Stomach (tissue), 9 donors: ENCODE results near the gene TMEM43. TPM values are rescaled to one million over a fixed set of nuclear protein-coding genes. Genes with fewer than 3 reads are reported as not detected.

Source experiments
- DNase-seq, 2 donors: peaks; one replicate each; pipeline versions ENCODE4 v3.0.0 to v3.0.0-alpha.2; 2013 to 2019
- H3K27ac ChIP-seq, 5 donors: fragments of 200-600 bp in 4 of 5; sonication (generic) in 4 of 5; one replicate each; pipeline ENCODE4 v1.5.1; 2013 to 2019; ENCODE audit warnings: mild to moderate bottlenecking in 1 of 5, moderate library complexity in 1 of 5
- H3K27me3 ChIP-seq, 3 donors: fragments of 200-600 bp; sonication (generic); one replicate each; pipeline ENCODE4 v1.5.1; 2017 to 2019; ENCODE audit warnings: mixed run types in 1 of 3
- H3K36me3 ChIP-seq, 4 donors: fragments of 200-600 bp; sonication (generic); 1 replicate in 3 of 4; 2 replicates in 1 of 4; pipeline ENCODE4 v1.5.1; 2016 to 2019
- H3K4me1 ChIP-seq, 4 donors: fragments of 200-600 bp; sonication (generic); one replicate each; pipeline ENCODE4 v1.5.1; 2016 to 2019
- H3K4me3 ChIP-seq, 4 donors: fragments of 200-600 bp; sonication (generic) in 3 of 4; one replicate each; pipeline ENCODE4 v1.5.1; 2016 to 2019; ENCODE audit warnings: mild to moderate bottlenecking in 1 of 4
- H3K9me3 ChIP-seq, 4 donors: fragments of 200-600 bp; sonication (generic); one replicate each; pipeline ENCODE4 v1.5.1; 2016 to 2019
- EP300 ChIP-seq: sonication (generic); formaldehyde crosslinking; IDR thresholded peaks from one replicate; pipeline ENCODE4 v1.6.1; 2017; ENCODE audit warnings: antibody characterized with exemption
- POLR2A ChIP-seq, 4 donors: fragments of 450-650 bp; IDR thresholded peaks; one replicate each; pipeline ENCODE4 v1.6.1; 2016; ENCODE audit warnings: antibody characterized with exemption in 4 of 4, control low read depth in 2 of 4, mild to moderate bottlenecking in 1 of 4, moderate library complexity in 1 of 4
- POLR2AphosphoS5 ChIP-seq, 3 donors: sonication (generic); formaldehyde crosslinking; IDR thresholded peaks; one replicate each; pipeline ENCODE4 v1.6.1; 2016; ENCODE audit warnings: antibody characterized with exemption in 3 of 3
- WGBS, 5 donors: extraction: QIAGEN DNeasy Blood & Tissue Kit in 3 of 5; methylation state at CpG; one replicate each; pipeline versions ENCODE4 v1.1.5 to v1.1.7; 2013 to 2018; 5-methylcytosine and 5-hydroxymethylcytosine counted together
- intact Hi-C: fragments of 100-400 bp; cut with DNase I; formaldehyde crosslinking; loops from one replicate; pipeline ENCODE4 v1.15.1; 2023; ENCODE audit warnings: low total_unique reads
- polyA plus RNA-seq, 3 donors: library from polyadenylated mRNA; stranded (reverse); fragments of 200-250 nt; gene quantifications; one replicate each; pipeline ENCODE4 v1.2.3, GENCODE V29; 2013
- total RNA-seq, 5 donors: library from RNA; depleted of rRNA; stranded (reverse); fragments of >200 nt; gene quantifications; one replicate each; pipeline versions ENCODE4 v1.1.0 to v1.2.3, GENCODE V29; 2014 to 2016
- TF ChIP-seq, protein P1 (sequence below), 7 experiments: fragments of 450-650 bp in 4 of 7; fragments of 200-600 bp in 3 of 7; sonication (generic) in 3 of 7; IDR thresholded peaks; one replicate each; pipeline ENCODE4 v1.5.1; 2016 to 2019; ENCODE audit warnings: antibody characterized with exemption in 7 of 7, control low read depth in 2 of 7, mild to moderate bottlenecking in 1 of 7
- donor health status: healthy with polysubstance abuse.
- donor health status: Bipolar disorder and iron deficiency.
- donor health status: healthy.

Gene TMEM43
- total and polyA plus RNA-seq, 8 donors: 12.6 to 67.4 (median 37.3) TPM

DNA sequence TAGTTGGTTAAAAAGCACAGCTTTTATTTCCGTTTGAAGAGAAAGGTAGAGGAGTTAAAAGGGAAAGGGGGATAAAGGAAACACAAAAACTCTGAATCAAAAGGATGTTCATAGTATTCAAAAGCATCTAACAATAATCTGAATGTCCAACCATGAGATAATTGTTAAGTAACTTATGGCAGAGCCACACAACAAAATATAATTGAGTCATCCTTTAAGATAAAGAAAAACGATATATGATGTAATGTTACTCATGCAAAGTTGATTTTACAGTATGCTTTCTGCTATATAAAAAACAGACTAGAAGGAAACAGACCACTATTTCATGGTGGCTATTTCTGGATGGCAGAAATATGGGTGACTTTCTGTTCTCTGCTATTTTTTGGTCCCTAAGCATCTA is 49.6 kb downstream of the TMEM43 start:
- Histone ChIP-seq H3K4me1 (peaks cover 15 to 50% (median 38%) of the 10 kb centered on the region in 4 donors), H3K4me3 (no peak overlapping the region), H3K27me3 (no peaks in the 10 kb centered on the region), H3K27ac (no peak overlapping the region), H3K9me3 (no peaks in the 10 kb centered on the region), H3K36me3 (peaks cover 30 to 39% (median 36%) of the 10 kb centered on the region in 4 donors)
- WGBS, 5 donors: 65 to 82% (median 67%) methylated on average over 2 of the region's 2 CpGs
- no peak for TF ChIP-seq POLR2AphosphoS5 (IDR thresholded peaks at IDR 0.05)
- TF ChIP-seq EP300: no peak
- no peak for TF ChIP-seq POLR2A (IDR thresholded peaks at IDR 0.05)
- TF ChIP-seq, protein P1, sequence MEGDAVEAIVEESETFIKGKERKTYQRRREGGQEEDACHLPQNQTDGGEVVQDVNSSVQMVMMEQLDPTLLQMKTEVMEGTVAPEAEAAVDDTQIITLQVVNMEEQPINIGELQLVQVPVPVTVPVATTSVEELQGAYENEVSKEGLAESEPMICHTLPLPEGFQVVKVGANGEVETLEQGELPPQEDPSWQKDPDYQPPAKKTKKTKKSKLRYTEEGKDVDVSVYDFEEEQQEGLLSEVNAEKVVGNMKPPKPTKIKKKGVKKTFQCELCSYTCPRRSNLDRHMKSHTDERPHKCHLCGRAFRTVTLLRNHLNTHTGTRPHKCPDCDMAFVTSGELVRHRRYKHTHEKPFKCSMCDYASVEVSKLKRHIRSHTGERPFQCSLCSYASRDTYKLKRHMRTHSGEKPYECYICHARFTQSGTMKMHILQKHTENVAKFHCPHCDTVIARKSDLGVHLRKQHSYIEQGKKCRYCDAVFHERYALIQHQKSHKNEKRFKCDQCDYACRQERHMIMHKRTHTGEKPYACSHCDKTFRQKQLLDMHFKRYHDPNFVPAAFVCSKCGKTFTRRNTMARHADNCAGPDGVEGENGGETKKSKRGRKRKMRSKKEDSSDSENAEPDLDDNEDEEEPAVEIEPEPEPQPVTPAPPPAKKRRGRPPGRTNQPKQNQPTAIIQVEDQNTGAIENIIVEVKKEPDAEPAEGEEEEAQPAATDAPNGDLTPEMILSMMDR (IDR thresholded peaks at IDR 0.05): no peak
- no peak for DNase-seq
- intact Hi-C loops: loop anchor here (10.0 kb wide), 1 partner anchor 50 kb away; the partner anchor contains the start of genes CHCHD4 and TMEM43

DNA sequence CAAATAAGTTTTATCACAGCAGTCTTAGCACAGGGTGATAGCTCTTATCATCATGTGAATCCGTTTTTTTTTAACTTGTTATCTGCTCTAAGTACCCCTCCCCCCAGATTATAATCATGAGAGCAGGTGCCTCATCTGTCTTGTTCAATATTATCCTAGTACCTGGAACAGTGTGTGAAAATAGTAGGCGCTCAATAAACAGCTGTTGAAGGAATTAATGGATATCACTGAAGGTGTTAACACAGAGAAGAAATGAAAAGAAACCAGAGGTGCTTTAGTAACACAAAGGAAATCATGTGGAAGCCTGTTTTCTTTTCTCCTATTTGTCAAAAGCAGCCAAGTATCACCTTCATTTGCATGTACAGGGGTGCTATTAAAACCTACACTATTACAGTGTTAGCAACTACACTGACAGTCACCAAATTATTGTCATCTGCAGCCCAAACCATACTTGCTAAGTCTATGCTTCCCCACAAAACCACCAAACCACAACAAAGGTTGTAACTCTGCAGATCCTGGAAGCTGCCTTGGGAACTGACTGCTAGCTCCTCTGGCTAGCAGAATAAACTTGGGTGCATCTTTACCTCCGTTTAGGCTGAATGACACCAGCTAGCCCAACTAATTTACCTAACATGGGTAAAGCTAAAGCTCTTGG is 50.7 kb downstream of the TMEM43 start:
- no peak overlapping the region for H3K27ac ChIP-seq
- DNase-seq: peak in 1 of 2 donors; percentile 44
- WGBS, 5 donors: 55 to 65% (median 63%) methylated on average over 3 of the region's 3 CpGs
- intact Hi-C loops: loop anchor here (10.0 kb wide), 1 partner anchor 51 kb away; the partner anchor contains the start of genes CHCHD4 and TMEM43
- peaks cover 19 to 29% (median 26%) of the 10 kb centered on the region in 4 donors for H3K36me3 ChIP-seq
- TF ChIP-seq POLR2A (IDR thresholded peaks at IDR 0.05): no peak
- TF ChIP-seq, protein P1 (IDR thresholded peaks at IDR 0.05): no peak
- no peak for TF ChIP-seq EP300
- no peak for TF ChIP-seq POLR2AphosphoS5 (IDR thresholded peaks at IDR 0.05)
- H3K4me3 ChIP-seq: no peak overlapping the region
- H3K27me3 ChIP-seq: no peaks in the 10 kb centered on the region
- no peaks in the 10 kb centered on the region for H3K9me3 ChIP-seq
- H3K4me1 ChIP-seq: peaks cover 18 to 60% (median 44%) of the 10 kb centered on the region in 4 donors

DNA sequence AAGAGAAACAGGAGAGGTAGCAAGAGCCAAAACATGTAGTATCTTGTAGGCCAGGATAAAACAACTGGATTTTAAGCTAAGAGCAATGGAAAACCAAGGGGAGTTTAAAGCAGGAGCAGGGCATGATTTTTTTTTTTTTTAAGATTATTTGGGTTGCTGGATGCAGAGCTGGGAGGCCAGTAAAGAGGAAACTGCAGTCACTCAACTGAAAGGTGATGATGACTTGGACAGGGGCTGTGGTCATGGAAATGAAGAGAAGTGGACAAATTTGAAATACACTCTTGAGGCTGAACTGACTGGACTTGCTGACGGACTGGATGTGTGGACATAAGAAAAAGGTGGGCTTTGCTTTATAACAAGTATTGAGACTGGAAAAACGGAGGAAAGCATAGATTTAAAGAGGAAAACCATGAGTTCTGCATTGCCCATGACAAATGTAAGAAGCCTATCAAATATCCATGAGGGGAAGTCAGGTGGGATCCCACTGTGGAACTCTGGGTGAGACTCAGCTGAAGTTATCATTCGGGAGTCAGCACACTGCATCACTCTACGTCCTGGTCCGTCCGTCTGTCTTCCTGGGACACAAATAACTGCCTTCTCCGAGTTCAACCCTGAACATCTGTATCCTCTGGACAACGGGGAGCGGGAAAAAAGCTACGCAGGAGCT is 52.9 kb downstream of the TMEM43 start:
- intact Hi-C loops: loop anchor here (10.0 kb wide), 1 partner anchor 53 kb away; the partner anchor contains the start of genes CHCHD4 and TMEM43
- no peak for TF ChIP-seq POLR2AphosphoS5 (IDR thresholded peaks at IDR 0.05)
- no peak for TF ChIP-seq POLR2A (IDR thresholded peaks at IDR 0.05)
- TF ChIP-seq, protein P1 (IDR thresholded peaks at IDR 0.05): no peak
- TF ChIP-seq EP300: no peak
- peak in 1 of 2 donors; percentile 15 for DNase-seq
- H3K4me1 ChIP-seq: peaks cover 18 to 76% (median 46%) of the 10 kb centered on the region in 4 donors
- H3K36me3 ChIP-seq: peaks cover 1 to 22% (median 20%) of the 10 kb centered on the region in 4 donors
- no peaks in the 10 kb centered on the region for H3K27me3 ChIP-seq
- H3K27ac ChIP-seq: peak overlapping the region; percentile 88 to 98 (median 95)
- H3K4me3 ChIP-seq: peak overlapping the region; percentile 59 to 80 (median 70)
- no peaks in the 10 kb centered on the region for H3K9me3 ChIP-seq
- 4 to 7% (median 5%) methylated on average over 8 to 10 of the region's 10 CpGs for WGBS, 5 donors
